GM19240 (cell line): ENCODE results near the gene NBPF6.
"Not testable (repeated sequence)": the region's sequence is repeated elsewhere in the genome, so short reads cannot be mapped to it uniquely, and the experiment has no call there.

Experiments used
- DNase-seq: peaks from one replicate; pipeline ENCODE4 v3.0.0; 2011; ENCODE audit warnings: low spot score; ENCODE audit not compliant: insufficient read length

NBPF6 gene, protein sequence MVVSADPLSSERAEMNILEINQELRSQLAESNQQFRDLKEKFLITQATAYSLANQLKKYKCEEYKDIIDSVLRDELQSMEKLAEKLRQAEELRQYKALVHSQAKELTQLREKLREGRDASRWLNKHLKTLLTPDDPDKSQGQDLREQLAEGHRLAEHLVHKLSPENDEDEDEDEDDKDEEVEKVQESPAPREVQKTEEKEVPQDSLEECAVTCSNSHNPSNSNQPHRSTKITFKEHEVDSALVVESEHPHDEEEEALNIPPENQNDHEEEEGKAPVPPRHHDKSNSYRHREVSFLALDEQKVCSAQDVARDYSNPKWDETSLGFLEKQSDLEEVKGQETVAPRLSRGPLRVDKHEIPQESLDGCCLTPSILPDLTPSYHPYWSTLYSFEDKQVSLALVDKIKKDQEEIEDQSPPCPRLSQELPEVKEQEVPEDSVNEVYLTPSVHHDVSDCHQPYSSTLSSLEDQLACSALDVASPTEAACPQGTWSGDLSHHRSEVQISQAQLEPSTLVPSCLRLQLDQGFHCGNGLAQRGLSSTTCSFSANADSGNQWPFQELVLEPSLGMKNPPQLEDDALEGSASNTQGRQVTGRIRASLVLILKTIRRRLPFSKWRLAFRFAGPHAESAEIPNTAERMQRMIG

DNA sequence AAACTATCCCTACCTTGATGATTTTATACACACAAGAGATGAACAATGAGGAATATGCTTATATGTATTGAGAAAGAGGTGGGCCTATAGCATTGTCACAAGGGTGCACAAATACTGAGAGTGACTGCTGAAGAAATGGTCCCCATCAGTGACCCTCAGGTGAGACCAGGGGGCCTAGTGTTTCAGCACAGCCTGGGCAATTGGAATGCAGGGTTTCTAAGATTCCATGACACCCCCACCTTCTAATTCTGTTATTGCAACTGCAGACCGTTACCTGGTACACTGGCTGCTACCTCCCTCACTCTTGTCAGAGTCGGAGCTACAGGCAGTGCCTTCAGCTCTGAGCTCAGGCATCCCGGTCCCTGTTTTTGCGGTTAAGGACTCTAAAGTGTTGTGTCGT is at the start of gene NBPF6:
NBPF6 (plus strand) TSS at position 301 of the 400 bp plus-strand sequence. CDS start 259 bp downstream, outside the sequence.
- DNase-seq = not testable (repeated sequence)

DNA sequence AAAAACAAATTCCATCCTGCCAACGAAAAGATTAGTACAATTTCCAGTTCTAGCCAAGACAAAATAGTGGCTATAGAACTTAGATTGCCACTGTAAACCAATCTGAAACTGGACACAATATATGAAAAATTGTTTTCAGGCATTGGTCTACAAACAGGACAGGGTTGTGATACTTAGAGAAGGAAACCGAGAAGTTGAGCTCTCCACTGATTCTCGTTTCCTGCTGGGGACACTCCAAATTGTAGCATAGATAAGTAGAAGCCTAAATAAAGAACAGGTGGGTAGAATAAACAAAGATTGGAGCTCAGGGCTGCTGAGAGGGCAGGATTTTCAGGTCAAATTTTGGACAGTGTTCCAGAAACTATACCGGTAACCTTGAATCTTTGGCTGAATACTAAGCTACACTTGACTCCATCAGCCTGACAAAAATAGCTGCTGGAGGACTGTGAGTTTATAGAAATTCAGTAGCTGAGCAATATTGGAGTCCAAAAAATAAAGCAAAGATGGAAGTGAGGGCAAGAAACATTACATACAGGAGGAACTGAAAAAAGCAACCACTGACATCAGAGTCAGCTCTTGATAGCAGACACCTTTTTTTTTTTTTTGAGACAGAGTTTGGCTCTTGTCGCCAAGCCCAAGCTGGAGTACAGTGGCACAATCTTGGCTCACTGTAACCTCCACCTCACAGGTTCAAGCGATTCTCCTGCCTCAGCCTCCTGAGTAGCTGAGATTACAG is 38.9 kb upstream of the NBPF6 start:
- not testable (repeated sequence) for DNase-seq

DNA sequence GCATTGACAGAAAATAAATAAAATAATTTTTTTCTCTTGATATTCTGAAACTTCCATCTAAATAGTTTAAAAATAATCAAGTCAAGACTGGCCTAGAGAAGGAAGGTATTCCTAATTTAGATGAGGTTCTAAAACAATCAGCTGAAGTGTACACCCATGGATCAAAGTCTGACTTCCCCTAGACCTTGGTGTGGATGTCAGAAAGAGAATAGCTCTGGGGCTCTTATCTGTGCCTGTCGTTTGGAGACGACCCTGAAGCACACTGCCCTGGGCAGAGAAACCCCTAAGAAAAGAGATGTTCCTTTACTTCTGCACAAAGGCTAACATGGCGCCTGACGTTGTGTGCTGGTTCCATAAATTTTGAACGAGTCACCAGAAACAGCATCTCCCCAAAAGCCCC is 30.0 kb upstream of the NBPF6 start:
- not testable (repeated sequence) for DNase-seq

DNA sequence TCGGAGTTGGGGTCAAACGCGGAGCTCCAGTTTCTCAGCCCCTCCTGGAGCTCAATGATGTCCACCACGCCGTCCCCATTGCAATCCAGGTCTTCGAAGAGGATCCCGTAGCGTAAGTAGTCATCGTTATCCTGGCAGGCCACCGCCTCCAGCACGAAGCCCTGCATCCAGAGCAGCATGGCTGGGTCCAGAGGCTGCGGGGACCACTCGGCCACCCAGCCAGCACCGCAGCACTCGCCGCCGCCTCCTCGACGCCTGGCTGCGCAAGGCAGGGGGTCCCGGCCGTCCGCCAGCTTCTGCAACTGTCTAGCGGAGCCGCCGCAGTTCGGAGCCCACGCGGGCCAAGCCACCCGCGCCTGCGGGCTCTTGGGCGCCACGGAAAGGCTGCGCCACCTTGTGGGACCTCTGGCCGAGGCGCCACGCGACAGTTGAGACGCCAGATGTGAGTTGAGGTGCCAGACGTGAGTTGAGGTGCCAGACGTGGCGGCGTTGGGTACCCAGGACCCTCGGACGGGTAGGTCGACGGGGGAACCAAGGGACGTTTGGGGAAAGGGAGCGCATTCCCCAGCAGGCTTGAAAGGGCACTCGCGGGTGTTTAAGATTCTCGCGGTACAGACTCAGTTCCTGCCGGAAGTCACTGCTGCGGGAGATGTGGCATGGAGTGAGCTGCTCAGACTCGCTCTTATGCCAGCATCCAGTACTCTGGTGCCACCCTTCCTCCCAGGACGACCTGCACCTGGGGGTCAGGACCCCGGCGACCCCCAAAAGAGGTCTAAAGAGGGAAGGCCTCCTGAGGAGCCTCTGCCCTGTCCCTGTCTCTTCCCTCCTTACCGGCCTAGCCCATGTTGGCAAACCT is 28.9 kb upstream of the NBPF6 start:
- DNase-seq = not testable (repeated sequence)

DNA sequence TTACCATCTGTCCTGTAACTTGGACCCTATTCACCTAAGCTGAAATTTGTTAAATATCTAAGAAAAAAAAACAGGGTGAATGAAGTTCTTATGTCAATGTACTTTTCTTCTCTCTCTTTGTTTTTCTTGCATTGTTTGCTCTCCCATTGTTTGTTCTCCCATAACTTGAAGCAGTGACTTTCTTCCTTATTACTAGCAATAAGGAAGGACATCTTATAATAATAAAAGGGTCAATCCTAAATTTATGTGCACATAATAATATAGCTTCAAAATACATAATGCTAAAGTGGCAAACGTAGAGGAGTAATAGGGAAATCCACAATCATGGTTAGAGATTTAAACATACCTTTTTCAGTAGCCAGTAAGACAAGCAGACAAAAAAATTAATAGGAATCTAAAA is 23.3 kb upstream of the NBPF6 start:
- not testable (repeated sequence) for DNase-seq

DNA sequence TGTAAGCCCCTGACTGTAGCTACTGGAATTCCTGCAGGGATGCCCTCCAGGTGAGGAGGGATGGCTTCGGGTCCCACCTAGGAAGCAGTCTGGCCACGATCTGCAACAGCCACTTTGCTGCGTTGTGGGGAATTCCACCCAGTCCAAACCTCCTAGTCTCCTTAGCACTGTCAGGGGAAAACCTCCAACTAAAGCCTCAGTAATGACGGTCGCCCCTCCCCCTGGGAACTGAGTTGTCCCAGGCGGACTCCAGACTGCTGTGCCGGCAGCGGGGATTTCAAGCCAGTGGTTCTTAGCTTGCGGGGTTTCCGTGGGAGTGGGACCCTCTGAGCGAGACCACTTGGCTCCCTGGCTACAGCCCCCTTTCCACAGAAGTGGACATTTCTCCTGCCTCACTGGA is 18.1 kb upstream of the NBPF6 start:
- DNase-seq = not testable (repeated sequence)

DNA sequence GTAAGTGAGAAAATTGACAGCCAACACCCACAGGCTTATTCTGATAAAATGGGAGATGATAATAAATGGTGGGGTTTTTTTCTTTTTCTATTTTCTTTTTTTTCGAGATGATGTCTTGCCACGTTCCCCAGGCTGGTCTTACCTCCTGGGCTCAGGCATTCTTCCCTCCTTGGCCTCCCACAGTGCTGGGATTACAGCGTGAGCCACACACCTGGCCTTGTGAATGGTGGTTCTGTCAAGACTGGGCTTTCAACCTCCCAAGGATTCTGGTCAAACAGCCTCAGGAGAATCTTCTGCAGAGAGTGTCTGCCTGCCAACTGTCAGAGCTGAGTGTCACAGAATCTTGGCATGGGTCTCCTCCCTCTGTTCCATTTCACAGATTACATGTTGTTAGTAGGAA is 16.7 kb upstream of the NBPF6 start:
- not testable (repeated sequence) for DNase-seq

DNA sequence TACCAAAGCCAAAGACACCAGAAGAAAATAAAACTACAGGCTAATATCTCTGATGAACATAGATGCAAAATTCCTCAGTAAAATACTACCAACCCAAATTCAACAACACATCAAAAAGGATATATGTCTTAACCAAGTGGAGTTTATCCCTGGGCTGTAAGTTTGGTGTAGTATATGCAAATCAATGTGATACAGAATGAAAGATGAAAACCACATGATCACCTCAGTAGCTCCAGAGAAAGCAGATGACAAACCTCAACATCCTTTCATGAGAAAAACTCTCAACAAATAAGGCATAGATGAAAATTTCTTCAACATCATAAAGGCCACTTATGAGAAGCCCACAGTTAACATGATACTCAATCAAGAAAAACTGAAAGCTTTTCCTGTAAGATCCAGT is 11.6 kb upstream of the NBPF6 start:
- not testable (repeated sequence) for DNase-seq

DNA sequence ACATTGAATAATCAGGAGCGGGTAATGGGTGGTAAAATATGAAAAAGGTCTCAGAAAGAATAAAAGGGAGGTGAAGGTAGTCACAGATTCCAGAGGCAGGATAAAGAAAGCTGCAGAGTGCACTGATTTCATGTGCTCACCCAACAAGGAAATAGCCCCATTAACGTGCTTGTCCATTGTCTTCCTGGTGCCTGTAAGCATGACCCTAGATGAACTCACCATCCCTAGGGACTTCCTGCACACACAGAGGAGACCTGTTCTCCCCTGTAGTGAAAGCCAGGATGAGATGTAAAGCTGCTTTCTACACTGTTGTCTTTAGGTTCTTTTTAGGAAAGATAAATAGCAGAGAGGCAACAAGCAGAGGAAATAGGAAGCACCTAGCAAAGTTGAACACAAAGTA is 4.4 kb downstream of the NBPF6 start:
- not testable (repeated sequence) for DNase-seq

DNA sequence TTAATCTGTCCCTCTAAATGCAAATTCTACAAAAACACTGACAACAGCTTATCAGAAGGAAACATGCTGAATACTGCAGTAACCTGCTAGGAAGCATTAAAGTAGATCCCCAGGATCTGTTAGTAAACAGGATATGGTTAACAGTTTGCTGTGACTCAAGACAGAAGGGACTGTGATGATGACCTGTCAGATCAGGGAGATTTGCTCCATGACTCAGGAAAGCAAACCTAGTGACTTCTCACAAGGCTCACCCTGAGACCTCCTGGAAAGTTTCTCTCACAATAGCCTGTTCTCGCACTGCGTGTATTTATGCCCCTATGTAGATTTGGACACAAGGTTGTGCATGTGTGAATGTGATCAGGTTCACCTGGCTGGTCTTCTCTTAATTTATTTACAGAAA is 8.5 kb downstream of the NBPF6 start:
- not testable (repeated sequence) for DNase-seq

DNA sequence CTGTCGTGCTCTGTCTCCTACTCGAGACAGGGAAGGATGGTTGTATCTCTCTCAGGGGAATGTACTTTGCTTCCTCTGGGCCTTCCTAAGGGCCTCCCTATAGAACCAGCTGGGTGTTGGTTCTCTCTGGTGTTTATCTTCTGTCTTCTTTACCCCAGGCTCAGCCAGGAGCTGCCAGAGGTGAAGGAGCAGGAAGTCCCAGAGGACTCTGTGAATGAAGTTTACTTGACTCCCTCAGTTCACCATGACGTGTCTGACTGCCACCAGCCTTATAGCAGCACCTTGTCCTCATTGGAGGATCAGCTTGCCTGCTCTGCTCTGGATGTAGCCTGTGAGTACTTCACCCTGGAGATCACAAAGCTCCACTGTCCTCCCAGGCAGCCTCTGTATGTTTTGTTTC is 11.6 kb downstream of the NBPF6 start:
- DNase-seq = not testable (repeated sequence)

DNA sequence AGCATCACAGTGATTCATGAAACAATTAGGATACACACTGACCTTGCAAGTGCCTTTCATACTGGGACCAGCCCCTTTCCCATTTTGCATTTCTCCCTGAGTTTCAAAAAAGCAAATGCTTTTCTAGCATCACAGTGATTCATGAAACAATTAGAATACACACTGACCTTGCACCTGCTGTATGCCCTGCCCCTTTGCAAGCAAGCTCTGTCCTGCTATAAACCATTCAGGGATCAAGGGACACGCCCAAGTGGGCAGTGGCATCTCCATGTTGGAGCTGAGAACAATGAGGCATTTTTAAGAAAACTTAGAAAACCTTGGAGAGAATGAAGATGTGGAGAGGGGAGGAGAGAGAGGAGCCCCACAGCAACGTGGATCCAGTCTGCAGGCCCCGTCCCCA is 13.8 kb downstream of the NBPF6 start:
- not testable (repeated sequence) for DNase-seq

DNA sequence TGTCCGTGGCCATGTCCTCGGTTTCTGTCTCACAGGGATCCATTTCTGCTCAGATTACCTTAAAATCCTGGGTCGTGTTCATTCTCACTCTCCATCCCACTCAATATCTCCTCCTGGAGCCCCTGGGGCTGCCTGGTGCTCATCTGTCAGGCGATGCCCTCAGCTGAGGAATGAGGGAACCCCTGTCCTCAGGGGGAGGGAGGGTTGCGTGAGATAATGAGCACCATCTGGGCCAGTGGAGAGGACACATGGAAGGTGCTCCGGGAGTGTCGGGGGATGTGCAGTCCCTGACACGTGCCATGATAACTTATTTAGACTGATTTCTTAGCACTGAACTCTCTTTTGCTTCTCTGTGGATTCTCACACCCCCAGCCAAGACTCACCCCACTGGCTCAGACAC is 16.0 kb downstream of the NBPF6 start:
- not testable (repeated sequence) for DNase-seq

DNA sequence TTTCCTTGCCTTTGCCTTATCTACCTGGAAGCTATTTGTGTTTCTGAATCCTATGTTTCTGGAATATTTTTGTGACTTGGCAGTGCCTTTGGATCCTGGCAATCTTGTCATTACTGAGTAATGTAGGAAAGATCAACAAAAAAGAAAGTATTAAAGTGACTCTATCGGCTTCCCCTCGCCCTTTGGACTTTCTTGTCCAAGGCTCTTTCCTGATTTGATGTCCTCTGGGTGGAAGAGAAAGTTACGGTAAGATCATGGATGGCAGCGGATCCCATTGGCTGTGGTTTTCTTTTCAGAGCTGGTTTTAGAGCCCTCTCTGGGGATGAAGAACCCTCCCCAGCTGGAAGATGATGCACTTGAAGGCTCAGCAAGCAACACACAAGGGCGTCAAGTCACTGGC is 17.0 kb downstream of the NBPF6 start:
- not testable (repeated sequence) for DNase-seq

DNA sequence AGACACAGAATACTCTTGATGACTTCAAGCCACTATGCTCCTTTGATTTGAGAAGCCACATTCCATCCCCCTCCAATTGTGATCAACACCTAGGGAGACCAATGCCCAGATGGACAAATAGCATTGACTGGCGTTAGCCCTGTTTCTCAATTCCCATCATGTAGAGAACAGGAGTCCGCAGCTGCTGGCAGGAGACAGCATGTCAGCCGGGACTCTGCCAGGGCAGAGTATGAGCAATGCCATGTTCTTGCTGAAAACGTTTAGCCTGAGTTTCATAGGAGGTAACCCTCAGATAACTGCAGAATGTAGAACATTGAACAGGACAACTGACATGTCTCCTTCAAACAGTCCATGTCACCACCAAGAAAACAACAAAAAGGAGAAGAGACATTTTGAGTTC is 20.6 kb downstream of the NBPF6 start:
- not testable (repeated sequence) for DNase-seq

DNA sequence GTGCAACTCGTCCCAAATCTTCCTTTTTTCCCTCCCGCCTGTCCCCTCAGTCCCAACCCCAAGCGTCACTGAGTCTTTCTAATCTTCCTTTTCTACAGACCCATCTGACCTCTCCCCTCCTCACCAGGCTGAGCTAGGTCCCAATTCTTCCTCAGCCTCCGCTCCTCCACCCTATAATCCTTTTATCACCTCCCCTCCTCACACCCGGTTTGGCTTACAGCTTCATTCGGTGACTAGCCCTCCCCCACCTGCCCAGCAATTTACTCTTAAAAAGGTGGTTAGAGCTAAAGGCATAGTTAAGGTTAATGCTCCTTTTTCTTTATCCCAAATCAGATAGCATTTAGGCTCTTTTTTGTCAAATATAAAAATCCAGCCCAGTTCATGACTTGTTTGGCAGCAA is 24.4 kb downstream of the NBPF6 start:
- DNase-seq = not testable (repeated sequence)

DNA sequence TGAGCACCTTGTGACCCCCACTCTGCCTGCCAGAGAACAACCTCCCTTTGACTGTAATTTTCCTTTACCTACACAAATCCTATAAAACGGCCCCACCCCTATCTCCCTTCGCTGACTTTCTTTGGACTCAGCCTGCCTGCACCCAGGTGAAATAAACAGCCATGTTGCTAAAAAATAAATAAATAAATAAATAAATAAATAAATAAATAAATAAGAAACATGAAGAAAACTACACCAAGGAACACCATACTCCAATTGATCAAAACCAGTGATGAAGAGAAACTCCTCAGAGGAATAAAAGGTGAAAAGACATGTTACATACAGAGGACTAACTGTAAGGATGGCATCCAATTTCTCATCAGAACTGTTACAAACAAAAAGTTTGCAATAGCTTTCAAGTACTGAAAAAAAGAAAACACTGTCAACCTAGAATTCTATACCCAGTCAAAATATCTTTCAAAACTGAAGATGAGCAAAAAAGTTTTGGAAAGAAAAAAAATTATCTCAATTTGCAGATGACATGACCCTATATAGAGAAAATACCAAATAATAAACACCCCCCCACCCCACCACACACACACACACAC is 28.4 kb downstream of the NBPF6 start:
- no peak for DNase-seq

DNA sequence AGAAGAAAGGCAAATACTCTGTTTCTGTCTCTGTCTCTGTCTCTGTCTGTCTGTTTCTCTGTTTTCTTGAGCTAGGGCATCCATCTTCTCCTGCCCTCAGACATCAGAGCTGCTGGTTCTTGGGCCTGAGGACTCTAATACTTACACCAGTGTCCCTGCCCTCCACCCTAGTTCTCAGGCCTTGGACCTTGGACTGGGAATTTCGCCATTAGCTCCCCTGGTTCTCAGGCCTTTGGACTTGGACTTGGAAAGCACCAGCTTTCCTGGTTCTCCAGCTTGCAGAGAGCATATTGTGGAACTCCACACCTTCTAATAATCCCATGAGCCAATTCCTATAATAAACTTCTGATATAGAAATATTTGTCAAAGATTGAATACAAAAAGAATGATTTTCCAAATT is 32.6 kb downstream of the NBPF6 start:
- no peak for DNase-seq

DNA sequence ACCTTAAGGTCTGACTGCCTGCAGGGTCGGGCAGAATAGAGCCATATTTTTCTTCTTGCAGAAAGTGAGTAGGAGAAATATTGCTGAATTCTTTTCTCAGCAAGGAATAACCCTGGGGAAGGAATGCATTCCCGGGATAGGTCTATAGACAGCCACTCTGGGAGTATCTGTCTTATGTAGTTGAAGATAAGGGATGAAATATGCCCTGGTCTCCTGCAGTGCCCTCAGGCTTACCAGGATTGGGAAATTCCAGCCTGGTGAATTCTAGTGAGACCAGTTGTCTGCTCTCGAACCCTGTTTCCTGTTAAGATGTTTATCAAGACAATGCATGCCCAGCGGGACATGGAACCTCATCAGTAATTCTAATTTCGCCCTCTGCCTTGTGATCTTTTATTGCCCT is 35.8 kb downstream of the NBPF6 start:
- DNase-seq = not testable (repeated sequence)

DNA sequence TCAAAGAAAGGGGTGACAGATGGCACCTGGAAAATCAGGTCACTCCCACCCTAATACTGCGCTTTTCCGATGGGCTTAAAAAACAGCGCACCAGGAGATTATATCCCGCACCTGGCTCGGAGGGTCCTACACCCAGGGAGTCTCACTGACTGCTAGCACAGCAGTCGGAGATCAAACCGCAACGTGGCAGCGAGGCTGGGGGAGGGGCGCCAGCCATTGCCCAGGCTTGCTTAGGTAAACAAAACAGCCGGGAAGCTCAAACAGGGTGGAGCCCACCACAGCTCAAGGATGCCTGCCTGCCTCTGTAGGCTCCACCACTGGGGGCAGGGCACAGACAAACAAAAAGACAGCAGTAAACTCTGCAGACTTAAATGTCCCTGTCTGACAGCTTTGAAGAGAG is 36.6 kb downstream of the NBPF6 start:
- DNase-seq = not testable (repeated sequence)

DNA sequence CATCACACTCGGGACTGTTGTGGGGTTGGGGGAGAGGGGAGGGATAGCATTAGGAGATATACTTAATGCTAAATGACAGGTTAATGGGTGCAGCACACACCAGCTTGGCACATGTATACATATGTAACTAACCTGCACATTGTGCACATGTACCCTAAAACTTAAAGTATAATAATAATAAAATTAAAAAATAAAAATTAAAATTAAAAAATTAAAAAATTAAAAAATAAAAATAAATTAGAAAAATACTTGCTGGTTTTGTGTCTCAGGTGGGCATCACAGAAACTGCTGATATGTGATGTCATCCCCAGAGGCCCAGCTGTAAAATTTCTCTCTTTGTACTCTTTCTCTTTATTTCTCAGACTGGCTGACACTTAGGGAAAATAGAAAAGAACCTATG is 44.9 kb downstream of the NBPF6 start:
- DNase-seq = not testable (repeated sequence)
